GM21576 (cell line): ENCODE measurements around the gene PPFIBP1.
"Not testable (repeated sequence)": the region's sequence is repeated elsewhere in the genome, so short reads cannot be mapped to it uniquely, and the experiment has no call there.

Source experiments
- ATAC-seq: cut with Tn5 transposase; IDR thresholded peaks from one replicate; pipeline ENCODE4 v1.9.1; 2021; ENCODE audit warnings: mild to moderate bottlenecking, moderate library complexity; ENCODE audit not compliant: unreplicated experiment

Gene PPFIBP1

DNA sequence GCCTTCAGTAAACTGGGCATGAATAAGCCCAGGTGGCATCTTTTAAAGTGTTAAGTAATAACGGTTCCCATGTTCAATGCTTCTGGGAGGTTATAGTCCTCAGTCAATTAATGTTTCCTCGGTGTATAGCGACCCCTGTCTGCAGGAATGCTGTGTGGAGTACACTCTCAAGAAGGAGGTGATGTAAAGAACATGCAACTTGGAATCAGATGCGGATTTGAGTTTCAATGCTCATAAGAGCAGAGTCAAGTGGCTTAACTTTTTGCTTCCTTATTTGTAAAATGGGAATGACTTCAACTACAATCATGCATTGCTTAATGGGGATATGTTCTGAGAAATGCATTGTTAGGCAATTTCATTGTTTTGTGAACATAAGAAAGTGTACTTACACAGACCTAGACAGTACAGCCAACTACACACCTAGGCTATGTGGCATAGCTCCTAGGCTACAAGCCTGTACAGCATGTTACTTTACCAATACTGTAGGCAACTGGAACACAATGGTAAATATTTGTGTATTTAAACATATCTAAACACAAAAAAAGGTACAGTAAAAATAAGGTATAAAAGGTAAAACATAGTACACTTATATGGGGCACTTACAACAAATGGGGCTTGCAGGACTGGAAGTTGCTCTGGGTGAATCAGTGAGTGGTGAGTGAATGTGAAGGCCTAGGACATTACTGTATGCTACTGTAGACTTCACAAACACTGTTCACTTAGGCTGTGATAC lies 179.9 kb downstream of the PPFIBP1 start:
- ATAC-seq: peak; percentile 88

DNA sequence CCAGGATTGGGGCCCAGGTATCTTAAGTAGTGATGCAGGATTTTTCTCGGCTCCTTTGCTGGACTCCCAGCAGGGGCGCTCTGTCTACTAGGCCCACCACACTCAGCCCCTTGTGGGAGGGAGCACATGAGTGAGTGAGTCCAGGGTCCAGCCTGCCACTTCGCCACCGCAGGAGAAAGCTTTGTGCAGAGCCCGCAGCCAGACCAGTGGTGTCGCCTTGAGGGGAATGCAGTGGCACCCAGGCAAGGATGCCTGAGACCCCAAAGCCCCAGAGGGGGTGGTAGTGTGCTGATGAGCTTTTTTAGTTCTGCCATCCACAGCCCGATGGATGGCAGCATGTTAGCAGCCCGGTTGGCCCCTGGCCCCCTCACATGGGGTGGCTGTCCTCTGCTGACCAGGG lies 181.3 kb downstream of the PPFIBP1 start:
- no peak for ATAC-seq

DNA sequence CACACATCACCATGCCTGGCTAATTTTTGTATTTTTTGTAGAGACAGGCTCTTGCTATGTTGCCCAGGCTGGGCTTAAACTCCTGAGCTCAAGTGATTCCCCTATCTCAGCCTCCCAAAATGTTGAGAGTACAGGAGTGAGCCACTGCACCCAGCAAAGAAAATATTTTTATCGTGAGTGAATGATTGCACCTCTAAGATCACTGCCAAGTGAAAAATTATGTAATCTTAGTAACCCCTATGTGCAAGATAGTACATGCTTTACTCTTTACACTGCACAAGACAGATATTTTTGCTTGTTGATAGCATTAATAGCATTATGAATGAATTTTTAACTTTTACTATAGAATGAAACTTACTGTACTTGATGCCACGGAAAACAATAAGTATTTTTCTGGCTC lies 183.2 kb downstream of the PPFIBP1 start:
- ATAC-seq: no peak

DNA sequence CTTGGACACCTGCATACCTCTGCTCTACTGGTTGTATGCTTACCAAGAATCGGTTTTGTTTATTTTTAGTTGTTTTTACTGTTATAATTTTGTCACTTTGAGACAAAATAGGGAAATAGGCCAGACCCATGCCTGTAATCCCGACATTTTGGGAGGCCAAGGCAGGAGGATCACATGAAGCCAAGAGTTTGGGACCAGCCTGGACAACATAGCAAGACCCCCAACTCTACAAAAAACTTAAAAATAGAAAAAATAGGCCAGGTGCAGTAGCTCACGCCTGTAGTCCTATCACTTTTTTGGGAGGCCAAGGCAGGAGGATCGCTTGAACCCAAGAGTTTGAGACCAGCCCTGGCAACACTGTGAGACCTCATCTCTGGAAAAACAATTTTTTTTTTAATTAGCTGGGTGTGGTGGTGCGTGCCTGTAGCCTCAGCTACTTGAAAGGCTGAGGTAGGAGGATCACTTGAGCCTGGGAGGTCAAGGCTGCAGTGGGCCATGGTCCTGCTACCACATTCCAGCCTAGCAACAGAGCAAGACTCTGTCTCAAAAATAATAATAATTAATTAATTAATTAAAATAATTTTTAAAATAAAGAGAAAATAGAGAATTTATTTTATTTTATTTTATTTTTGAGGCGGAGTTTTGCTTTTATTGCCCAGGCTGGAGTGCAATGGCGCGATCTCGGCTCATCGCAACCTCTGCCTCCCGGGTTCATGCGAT lies 185.4 kb downstream of the PPFIBP1 start:
- ATAC-seq: no peak

DNA sequence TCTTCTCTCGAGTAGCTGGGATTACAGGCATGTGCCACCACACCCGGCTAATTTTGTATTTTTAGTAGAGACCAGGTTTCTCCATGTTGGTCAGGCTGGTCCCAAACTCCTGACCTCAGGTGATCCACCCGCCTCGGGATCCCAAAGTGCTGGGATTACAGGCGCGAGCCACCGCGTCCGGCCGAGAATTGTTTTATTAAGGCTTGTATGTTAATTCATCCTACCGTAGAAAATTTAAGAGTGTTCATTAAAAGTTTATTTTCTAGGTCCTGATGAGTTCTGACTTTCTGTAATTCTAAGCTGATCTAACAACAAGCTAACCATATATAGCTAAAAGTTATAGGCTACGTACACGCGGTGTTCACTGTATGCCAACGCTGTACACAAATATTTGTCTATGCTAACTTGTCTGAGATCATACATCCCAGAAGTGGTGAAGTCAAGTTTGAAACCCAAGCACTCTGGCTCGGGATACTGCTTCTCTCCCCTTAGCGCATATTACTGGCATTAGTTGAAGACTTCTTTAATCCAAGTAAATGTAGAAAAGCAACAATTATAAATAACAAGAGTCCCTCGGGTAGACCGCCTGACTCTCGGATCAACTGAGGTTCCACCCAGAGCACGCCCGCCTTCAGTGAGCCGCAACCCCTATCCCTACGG lies 186.1 kb downstream of the PPFIBP1 start:
- peak; percentile 36 for ATAC-seq

DNA sequence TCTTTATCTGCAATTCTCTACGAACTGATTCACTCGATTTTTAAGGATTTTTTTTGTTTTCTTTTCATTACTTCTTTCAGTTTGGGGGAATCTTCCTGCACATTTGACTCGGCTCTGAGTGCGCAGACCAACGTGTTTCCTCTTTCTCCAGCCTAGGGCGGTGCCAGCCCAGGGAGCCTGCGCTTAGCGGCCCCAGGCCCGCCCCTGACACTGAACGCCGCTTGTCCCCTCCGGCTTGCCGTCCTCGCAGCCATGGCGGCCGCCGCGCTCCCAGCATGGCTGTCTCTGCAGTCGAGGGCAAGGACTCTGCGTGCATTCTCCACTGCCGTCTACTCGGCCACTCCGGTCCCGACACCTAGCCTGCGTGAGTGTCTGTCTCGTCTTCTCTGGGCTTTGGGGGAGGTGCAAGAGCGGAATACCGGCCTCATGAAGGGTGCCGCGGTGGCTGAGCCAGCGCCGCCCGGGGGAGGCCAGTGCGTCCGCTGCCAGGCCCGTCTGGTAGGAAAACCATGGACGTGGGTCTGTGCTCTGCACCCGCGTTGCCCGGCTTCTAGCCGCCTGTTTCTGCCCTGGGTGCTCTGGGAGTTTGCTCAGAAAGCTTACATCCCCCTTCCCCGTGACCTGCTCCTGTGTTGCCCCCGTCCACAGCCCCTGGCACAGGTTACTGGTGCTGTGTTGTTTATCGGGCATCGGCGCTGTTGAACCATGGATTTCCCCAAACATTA lies 186.7 kb downstream of the PPFIBP1 start, which contains the start of gene MRPS35:
Gene MRPS35, plus strand, starts transcription at position 241 of the 725 bp plus-strand sequence. Its CDS starts 12 bp downstream, at position 253.
- ATAC-seq: peak; percentile 97

DNA sequence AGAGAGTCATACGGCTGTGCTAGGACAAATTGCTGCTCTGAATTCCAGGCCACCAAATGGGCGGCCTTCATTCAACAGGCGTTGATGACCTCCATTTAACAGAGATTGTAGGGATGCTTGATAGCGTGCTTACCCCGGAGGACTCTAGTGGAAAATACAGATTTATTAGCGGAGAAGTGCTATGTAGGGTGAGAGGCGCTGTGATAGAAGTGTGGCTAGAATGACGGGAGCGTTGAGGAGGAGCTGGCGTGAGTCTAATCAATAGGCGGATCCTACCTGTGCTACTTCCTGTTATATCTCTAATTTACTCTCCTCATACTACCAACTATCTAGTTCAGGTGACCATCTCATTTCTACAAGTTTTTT lies 187.3 kb downstream of the PPFIBP1 start:
- peak; percentile 11 for ATAC-seq

DNA sequence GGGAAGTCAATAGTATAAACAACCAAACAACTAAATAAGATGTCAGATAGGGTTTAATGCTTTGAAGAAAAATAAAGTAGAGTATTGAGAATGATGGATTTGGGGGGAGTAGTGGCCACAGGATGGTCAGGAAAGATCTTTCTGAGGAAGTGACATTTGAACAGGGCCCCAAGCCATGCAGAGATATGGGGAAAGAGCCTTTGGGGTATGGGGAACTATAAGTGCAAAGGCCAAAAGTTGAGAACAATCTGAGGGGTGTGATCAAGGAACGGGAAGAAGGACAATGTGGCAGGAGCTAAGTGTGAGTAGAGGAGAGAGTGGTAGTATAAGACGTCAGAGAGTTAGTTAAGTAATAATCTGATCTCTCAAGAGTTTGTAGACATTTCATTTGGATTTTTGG lies 188.0 kb downstream of the PPFIBP1 start:
- no peak for ATAC-seq

DNA sequence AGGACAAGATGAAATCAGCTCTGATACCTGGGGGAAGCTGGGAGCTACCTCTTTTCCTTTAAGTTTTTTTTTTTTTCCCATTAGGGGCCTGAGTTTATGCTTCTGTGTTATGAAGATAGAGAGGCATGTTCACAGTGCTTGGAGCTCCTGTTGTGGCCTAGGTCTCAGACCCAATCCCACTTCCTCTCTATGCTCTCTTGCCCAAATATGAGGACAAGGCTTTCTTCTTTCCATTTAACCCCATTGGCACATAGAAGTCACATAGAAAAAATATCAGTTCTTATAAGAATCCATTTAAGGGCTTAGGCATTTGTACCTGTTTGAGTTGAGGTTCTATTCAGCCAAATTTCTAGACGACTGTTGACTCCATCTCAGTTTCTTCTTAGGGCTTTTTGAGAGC lies 199.2 kb downstream of the PPFIBP1 start:
- no peak for ATAC-seq

DNA sequence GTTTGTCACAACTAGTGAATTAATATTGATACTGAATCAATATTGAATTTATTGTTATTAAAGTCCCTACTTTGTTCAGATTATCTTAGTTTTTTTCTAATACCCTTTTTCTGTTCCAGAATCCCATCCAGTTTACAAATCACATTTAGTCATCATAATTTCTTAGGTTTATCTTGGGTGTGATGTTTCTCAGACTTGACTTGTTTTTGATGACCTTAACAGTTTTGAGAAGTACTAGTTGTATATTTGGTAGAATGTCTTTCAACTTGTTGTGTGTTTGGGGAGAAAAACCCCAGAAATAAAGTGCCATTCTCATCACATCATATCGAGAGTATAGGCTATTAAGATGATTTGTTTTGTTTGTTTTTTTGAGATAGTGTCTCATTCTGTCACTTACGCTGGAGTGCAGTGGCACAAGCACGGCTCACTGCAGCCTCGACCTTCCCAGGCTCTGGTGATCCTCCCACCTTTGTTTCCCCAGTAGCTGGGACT lies 206.1 kb downstream of the PPFIBP1 start:
- no peak for ATAC-seq

DNA sequence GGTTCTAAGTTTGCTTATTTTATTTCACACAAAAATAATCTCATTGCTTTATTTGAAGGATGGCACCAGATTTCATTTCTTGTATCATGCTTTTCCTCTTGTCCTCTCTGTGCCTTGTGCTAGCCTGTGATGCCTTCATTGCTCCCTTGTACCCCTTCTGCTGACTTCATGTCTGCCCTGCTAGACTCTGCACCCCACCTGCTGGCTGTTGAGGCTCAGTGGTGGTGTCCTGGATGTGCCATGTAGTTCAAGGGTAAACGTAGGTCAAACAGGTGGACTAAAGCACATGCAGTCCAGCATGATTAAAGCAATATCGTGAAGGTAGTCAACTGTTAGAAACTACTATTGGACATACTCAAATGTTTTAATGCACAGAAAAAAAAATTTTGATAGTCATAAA lies 208.3 kb downstream of the PPFIBP1 start:
- ATAC-seq: no peak

DNA sequence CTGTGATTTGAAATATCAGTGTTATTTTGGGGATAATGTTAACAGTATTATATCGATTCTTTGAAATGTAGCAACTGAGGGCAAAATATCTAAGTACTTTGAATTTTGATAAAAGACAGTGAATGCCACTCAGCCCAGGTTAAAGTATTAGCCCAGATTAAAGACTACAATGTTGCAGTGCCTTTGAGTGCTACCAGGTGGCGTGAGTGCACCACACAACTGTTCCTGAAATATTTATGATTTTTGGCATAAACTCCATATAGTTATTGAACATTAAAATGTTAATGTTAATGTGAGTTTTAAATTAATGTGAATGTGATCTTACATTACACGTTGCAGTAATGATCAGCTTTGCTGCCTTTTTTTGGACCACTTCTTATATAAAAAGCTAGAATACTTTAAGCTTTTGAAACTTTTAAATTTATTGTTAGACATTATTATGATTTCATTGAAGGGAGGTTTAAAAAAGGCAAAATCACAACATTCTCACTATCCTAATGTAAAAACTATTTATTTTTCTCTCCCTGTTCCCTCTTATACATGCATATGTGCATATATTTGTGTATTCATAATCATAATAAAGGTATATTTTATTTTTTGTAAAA lies 209.1 kb downstream of the PPFIBP1 start:
- peak; percentile 71 for ATAC-seq

DNA sequence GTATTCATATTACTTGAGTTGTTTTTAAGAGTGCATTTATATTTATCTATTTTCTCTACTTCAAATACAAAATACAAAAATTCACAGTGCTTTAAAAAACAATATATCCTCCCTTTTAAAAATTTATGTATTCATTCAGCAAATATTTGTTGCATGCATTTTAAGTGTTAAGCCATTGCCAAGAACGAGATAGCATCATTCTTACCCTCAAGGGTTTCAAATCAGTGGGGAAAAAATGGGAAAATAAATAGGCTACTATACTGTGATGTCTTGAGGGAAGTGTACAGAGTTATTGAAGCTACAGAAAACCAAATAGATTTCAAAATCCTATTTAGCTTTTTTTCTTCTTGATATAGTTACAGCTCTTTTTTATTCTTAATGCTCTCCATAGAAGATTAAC lies 209.8 kb downstream of the PPFIBP1 start:
- ATAC-seq: no peak

DNA sequence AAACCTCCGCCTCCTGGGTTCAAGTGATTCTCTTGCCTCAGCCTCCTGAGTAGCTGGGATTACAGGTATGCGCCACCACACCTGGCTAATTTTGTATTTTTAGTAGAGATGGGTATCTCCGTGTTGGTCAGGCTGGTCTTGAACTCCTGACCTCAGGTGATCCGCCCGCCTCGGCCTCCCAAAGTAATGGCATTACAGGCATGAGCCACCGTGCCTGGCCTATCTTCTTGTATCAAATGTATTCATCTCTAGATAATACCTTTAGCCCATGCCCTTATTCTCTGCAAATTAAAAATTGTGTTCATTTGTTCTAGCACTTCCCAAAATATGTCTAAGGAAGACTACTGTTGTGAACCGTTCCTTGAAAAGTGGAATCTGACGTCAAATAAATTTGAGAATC lies 210.3 kb downstream of the PPFIBP1 start:
- not testable (repeated sequence) for ATAC-seq

DNA sequence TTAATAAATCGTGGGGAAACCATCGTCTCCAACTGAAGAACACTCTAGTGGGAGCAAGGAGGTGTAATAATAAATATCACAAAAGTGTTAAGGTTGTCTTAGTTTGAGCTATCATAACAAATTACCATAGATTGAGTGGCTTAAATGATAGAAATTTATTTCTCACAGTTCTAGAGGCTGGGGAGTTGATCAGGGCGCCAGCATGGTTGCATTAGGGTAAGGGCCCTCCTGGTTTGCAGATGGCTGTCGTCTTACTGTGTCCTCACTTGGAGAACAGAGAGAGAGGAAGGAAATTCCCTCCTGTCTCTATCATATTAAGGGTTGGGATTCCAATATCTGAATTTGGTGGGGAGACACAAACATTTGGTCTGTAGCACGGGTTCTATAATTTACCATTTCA lies 219.6 kb downstream of the PPFIBP1 start:
- ATAC-seq: no peak
